Measurements from ENCODE around the gene LMAN1L.

Gene LMAN1L

DNA sequence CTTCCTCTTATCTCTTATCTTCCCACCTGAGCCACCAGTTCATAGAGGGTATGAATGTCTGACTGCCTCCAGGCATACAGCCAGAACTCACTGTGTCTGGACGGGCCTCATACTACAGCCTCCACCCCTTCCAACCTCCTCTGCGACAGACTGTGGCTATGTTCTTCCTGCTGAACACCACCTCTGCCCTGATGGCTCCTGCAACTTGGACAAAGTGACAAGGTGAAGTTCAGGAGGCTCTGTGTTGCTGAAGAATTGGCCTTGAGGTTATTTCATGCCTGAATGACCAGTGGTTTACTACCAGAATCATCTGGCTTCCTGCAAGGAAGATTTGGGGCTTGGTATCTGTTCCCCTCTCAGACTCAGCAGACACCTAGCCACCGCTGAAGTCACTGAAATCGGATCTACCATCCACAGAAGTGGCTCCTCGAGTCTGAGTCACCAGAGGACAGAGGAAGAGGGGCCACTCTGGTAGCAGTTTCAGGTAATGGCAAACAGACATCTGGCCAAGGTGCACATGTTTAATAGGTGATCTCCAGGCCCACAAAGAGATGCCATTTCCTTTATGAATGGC is 44.5 kb downstream of the LMAN1L start:
- TF ChIP-seq, protein P1, sequence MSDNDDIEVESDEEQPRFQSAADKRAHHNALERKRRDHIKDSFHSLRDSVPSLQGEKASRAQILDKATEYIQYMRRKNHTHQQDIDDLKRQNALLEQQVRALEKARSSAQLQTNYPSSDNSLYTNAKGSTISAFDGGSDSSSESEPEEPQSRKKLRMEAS (IDR thresholded peaks at IDR 0.05; ENCODE audit: low read depth, low read length): no peak
- TF ChIP-seq POLR2A (IDR thresholded peaks at IDR 0.05; ENCODE audit: extremely low read depth, insufficient read length) (no peak), MYC (IDR thresholded peaks at IDR 0.05; ENCODE audit: low read depth, low read length) (no peak)
- TF ChIP-seq, protein P2, sequence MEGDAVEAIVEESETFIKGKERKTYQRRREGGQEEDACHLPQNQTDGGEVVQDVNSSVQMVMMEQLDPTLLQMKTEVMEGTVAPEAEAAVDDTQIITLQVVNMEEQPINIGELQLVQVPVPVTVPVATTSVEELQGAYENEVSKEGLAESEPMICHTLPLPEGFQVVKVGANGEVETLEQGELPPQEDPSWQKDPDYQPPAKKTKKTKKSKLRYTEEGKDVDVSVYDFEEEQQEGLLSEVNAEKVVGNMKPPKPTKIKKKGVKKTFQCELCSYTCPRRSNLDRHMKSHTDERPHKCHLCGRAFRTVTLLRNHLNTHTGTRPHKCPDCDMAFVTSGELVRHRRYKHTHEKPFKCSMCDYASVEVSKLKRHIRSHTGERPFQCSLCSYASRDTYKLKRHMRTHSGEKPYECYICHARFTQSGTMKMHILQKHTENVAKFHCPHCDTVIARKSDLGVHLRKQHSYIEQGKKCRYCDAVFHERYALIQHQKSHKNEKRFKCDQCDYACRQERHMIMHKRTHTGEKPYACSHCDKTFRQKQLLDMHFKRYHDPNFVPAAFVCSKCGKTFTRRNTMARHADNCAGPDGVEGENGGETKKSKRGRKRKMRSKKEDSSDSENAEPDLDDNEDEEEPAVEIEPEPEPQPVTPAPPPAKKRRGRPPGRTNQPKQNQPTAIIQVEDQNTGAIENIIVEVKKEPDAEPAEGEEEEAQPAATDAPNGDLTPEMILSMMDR (IDR thresholded peaks at IDR 0.05; ENCODE audit: low read depth, low read length): no peak
- no peak for DNase-seq (ENCODE audit: low read depth)
- H3K4me3 ChIP-seq (ENCODE audit: low read depth, low read length): no peak overlapping the region

DNA sequence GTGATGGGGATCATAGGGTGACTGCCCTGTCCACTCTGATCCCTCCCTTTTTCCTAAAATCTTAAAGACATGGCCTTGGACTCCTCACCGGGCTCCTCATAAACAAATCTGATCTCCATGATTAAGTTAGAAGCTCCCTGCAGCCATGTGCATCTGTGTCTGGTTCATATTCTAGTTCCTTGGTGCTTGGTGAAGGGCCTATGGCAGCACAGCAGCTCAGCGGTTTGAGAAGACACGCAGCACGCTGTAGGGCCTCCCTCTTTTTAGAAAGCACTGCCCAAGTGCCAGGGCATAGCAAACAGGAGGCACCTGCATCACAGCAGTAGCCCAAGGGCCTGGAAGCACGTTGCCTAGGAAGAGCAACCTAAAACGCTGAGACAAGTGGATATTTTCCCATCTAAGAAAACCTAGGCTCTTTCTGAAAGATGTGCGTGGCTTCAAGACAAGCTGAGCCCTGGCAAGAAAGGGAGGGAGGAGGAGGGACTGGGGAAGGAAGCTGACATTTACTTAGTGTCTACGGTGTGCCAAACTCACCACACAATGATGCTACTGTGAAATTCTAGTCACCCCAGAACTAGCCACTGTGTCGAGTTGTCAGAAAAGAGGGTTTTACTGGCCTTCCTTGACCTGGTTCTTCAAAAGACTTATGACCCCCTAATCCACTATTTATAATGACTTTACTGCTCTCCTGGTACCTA is 45.2 kb downstream of the LMAN1L start:
- TF ChIP-seq POLR2A (IDR thresholded peaks at IDR 0.05; ENCODE audit: extremely low read depth, insufficient read length) (no peak), MYC (IDR thresholded peaks at IDR 0.05; ENCODE audit: low read depth, low read length) (no peak)
- TF ChIP-seq, protein P1 (IDR thresholded peaks at IDR 0.05; ENCODE audit: low read depth, low read length): no peak
- TF ChIP-seq, protein P2 (IDR thresholded peaks at IDR 0.05; ENCODE audit: low read depth, low read length): no peak
- H3K4me3 ChIP-seq (ENCODE audit: low read depth, low read length): no peak overlapping the region
- DNase-seq (ENCODE audit: low read depth): no peak

DNA sequence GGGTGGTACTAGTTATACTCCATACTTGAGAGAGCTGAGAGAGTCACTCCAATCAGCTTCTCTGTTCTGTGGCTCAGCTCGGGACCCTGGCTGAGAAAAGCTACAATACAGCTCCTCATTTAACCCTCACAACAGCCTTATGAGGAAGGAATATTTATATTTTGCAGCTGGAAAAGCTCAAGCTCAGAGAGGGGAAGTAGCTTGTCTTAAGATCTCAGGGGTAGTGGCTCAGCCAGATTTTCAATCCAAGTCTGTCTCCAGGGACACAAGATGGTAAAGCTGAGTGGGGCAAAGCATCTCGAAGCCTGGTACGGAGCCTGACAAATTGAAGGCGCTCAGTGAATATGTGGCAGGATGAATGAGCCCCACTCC is 45.7 kb downstream of the LMAN1L start:
- DNase-seq (ENCODE audit: low read depth): no peak
- TF ChIP-seq MYC (IDR thresholded peaks at IDR 0.05; ENCODE audit: low read depth, low read length) (no peak), POLR2A (IDR thresholded peaks at IDR 0.05; ENCODE audit: extremely low read depth, insufficient read length) (no peak)
- TF ChIP-seq, protein P2 (IDR thresholded peaks at IDR 0.05; ENCODE audit: low read depth, low read length): no peak
- TF ChIP-seq, protein P1 (IDR thresholded peaks at IDR 0.05; ENCODE audit: low read depth, low read length): no peak
- no peak overlapping the region for H3K4me3 ChIP-seq (ENCODE audit: low read depth, low read length)

DNA sequence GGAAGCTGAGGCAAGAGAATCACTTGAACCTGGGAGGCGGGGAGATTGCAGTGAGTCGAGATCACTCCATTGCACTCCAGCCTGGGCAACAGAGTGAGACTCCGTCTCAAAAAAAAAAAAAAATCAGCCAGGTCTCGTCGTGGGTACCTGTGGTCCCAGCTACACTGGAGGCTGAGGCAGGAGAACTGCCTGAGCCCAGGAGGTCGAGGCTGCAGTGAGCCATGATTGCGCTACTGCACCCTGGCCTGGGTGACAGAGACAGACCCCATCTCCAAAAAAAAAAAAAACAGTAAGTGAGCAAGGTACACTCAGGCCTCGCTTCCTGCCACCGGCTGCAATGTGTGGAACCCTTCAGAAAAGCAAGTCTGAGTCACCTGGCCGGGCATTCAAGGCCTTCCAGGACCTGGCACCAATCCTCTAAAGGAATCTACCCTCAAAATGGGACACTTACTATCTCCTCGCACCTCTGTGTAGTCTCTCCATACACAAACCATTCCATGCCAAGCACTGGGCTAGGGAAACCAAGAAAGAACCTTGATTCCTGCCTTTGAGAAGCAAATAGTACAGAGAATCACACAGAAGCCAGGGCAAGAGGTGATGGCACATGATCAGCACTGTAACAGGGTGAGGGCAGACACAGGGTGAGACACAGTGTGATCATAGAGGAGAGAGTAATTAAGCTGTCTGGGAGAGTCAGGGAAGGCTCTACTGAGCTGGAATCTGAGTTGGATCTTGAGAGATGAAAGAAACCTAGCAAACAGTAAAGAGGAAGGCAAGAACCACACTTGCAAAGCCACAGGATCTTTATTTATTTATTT is 50.8 kb downstream of the LMAN1L start:
- DNase-seq (ENCODE audit: low read depth): no peak
- H3K4me3 ChIP-seq (ENCODE audit: low read depth, low read length): no peak overlapping the region
- TF ChIP-seq, protein P1 (IDR thresholded peaks at IDR 0.05; ENCODE audit: low read depth, low read length): no peak
- TF ChIP-seq POLR2A (IDR thresholded peaks at IDR 0.05; ENCODE audit: extremely low read depth, insufficient read length) (no peak), MYC (IDR thresholded peaks at IDR 0.05; ENCODE audit: low read depth, low read length) (no peak)
- TF ChIP-seq, protein P2 (IDR thresholded peaks at IDR 0.05; ENCODE audit: low read depth, low read length): no peak

DNA sequence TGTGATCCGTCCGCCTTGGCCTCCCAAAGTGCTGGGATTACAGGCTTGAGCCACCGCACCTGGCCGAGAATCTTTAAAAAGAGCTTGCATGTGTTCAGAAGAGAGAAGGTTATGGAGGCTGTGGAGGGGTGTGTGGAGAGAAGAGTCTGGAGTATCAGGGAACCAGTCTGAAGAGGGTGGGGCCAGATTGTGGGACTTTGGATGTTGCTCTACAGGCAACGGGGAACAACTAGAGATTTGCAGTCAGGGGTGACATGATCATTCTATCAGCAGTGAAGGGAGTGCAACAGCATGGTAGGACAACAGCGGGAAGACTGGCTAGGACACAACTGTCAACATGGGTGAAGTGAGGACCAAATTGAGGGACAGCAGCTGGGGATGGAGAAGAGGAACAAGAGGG is 51.7 kb downstream of the LMAN1L start:
- H3K4me3 ChIP-seq (ENCODE audit: low read depth, low read length): no peak overlapping the region
- TF ChIP-seq, protein P2 (IDR thresholded peaks at IDR 0.05; ENCODE audit: low read depth, low read length): no peak
- TF ChIP-seq POLR2A (IDR thresholded peaks at IDR 0.05; ENCODE audit: extremely low read depth, insufficient read length): no peak
- TF ChIP-seq, protein P1 (IDR thresholded peaks at IDR 0.05; ENCODE audit: low read depth, low read length): no peak
- no peak for TF ChIP-seq MYC (IDR thresholded peaks at IDR 0.05; ENCODE audit: low read depth, low read length)
- DNase-seq (ENCODE audit: low read depth): no peak
